Measurements from ENCODE around the gene FBXO28. TPM values are rescaled to one million over a fixed set of nuclear protein-coding genes. Genes with fewer than 3 reads are reported as not detected.

The FBXO28 gene
- polyA plus RNA-seq, 1 donor (not counting 4 experiments of a cell fraction or from before 2014, with no cell fraction given) = 36.5 TPM

DNA sequence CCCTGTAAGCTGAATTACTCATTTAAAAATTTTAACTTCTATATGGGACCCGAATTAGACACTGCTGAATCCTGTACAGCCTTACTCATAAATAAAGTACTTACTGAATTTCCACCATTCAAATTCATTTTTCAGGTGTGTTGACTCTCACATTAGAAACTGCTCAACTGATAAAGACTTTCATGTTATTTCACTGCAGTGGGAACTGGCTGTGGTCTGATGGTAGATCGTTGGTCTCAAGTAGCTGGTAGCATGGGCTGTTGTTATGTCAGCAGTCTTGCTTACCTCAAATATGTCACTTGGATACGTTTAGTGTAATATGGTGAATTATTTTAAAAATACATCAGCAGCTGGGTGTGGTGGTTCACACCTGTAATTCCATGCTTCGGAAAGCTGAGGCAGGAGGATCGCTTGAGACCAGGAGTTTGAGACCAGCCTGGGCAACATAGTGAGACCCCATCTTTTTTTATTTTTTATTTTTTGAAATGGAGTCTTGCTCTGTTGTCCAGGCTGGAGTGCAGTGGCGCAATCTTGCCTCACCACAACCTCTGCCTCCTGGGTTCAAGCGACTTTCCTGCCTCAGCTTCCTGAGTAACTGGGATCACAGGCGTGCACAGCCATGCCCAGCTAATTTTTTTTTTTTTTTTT lies 79.5 kb downstream of the FBXO28 start:
- Histone ChIP-seq H4K20me1 (ENCODE audit: control insufficient read depth, extremely low read depth, insufficient read depth, low read length) (no peaks in the 10 kb centered on the region), H3K9me3 (ENCODE audit: control insufficient read depth, low read depth, low read length) (no peaks in the 10 kb centered on the region), H3K9me1 (ENCODE audit: control insufficient read depth, extremely low read depth, insufficient read depth, low read length) (no peaks in the 10 kb centered on the region), H3K4me3 (ENCODE audit: control insufficient read depth in 2 of 3, extremely low read depth in 1 of 3, insufficient read depth in 2 of 3, low read depth in 1 of 3, low read length in 3 of 3) (no peak overlapping the region), H3K27ac (ENCODE audit: control insufficient read depth, insufficient read depth, low read length) (no peak overlapping the region), H3K27me3 (ENCODE audit: control insufficient read depth, extremely low read depth, insufficient read depth, low read length) (no peaks in the 10 kb centered on the region), H3K9ac (ENCODE audit: control insufficient read depth, extremely low read depth, insufficient read depth, low read length) (no peak overlapping the region), H3K36me3 (ENCODE audit: control insufficient read depth in 2 of 2, extremely low read depth in 1 of 2, insufficient read depth in 2 of 2, low read length in 2 of 2) (peaks cover 9 to 11% of the 10 kb centered on the region in 2 experiments), H3K4me2 (ENCODE audit: control insufficient read depth, extremely low read depth, insufficient read depth, low read depth, low read length) (no peak overlapping the region), H3K4me1 (ENCODE audit: control insufficient read depth, extremely low read depth, insufficient read depth, low read length) (peaks cover 14% of the 10 kb centered on the region), H2AFZ (ENCODE audit: control insufficient read depth, low read length) (no peak overlapping the region), H3K79me2 (ENCODE audit: control insufficient read depth, insufficient read depth, low read length) (peaks cover 25% of the 10 kb centered on the region)
- dilution Hi-C loops (cut with MboI; ENCODE audit: extremely low pct_ligation_motif_present, low sequenced_read_pairs) = no loop called here
- TF ChIP-seq, protein P1, sequence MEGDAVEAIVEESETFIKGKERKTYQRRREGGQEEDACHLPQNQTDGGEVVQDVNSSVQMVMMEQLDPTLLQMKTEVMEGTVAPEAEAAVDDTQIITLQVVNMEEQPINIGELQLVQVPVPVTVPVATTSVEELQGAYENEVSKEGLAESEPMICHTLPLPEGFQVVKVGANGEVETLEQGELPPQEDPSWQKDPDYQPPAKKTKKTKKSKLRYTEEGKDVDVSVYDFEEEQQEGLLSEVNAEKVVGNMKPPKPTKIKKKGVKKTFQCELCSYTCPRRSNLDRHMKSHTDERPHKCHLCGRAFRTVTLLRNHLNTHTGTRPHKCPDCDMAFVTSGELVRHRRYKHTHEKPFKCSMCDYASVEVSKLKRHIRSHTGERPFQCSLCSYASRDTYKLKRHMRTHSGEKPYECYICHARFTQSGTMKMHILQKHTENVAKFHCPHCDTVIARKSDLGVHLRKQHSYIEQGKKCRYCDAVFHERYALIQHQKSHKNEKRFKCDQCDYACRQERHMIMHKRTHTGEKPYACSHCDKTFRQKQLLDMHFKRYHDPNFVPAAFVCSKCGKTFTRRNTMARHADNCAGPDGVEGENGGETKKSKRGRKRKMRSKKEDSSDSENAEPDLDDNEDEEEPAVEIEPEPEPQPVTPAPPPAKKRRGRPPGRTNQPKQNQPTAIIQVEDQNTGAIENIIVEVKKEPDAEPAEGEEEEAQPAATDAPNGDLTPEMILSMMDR (optimal IDR thresholded peaks at IDR 0.05 in 1 of 3, IDR thresholded peaks at IDR 0.05 in 1 of 3, conservative IDR thresholded peaks at IDR 0.05 in 1 of 3; ENCODE audit: extremely low read depth in 1 of 3, insufficient read depth in 2 of 3, low read length in 3 of 3) = no peak
- TF ChIP-seq EZH2 (IDR thresholded peaks at IDR 0.05; ENCODE audit: low read length) = no peak
- DNase-seq (ENCODE audit: low read depth, low spot score) = no peak
- no peak for FAIRE-seq

DNA sequence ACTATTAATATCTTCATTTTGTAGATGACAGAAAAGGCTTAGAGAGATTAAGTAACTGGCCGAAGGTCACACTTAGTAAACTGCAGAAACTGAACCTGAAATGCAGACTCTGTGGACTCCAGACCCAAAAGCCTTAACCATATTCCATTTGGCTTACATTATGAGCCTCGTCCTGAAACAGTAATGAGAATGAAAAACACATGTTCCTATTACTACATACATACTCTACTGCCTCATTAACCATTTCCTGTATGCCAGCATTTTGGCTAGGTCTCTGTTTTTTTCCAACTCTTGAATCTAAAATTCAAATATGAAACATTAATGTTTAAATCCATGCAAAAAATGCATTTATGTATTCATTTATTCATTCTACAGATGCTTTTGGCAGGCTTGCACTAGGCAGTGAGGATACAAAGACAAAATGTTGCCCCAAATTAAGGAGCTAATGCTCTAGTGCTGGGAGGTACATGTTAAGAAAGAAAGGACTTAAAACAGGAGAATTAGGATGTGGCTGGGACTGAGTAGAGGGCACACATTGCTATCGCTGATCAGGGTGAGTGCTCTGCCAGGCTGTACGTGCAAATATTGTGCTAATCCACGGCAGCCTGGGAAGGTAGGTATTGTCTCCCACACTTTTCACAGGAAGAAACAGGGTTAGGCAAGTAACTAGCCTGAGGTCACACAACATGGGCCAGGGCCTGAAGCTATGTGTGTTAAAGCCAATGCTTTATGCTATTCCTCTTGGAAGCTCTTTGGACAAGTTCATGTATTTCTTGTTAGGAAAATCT lies 83.1 kb downstream of the FBXO28 start:
- H3K36me3 ChIP-seq (ENCODE audit: control insufficient read depth in 2 of 2, extremely low read depth in 1 of 2, insufficient read depth in 2 of 2, low read length in 2 of 2) = peaks cover 5 to 7% of the 10 kb centered on the region in 2 experiments
- no peak overlapping the region for H3K9ac ChIP-seq (ENCODE audit: control insufficient read depth, extremely low read depth, insufficient read depth, low read length)
- peak overlapping the region; percentile 25 for H3K4me2 ChIP-seq (ENCODE audit: control insufficient read depth, extremely low read depth, insufficient read depth, low read depth, low read length)
- H4K20me1 ChIP-seq (ENCODE audit: control insufficient read depth, extremely low read depth, insufficient read depth, low read length) = no peaks in the 10 kb centered on the region
- no peaks in the 10 kb centered on the region for H3K9me1 ChIP-seq (ENCODE audit: control insufficient read depth, extremely low read depth, insufficient read depth, low read length)
- H3K27me3 ChIP-seq (ENCODE audit: control insufficient read depth, extremely low read depth, insufficient read depth, low read length) = no peaks in the 10 kb centered on the region
- DNase-seq (ENCODE audit: low read depth, low spot score) (no peak), FAIRE-seq (peak; percentile 49)
- H3K4me3 ChIP-seq (ENCODE audit: control insufficient read depth in 2 of 3, extremely low read depth in 1 of 3, insufficient read depth in 2 of 3, low read depth in 1 of 3, low read length in 3 of 3) = no peak overlapping the region
- peak overlapping the region; percentile 63 for H2AFZ ChIP-seq (ENCODE audit: control insufficient read depth, low read length)
- TF ChIP-seq, protein P1 (optimal IDR thresholded peaks at IDR 0.05 in 1 of 3, IDR thresholded peaks at IDR 0.05 in 1 of 3, conservative IDR thresholded peaks at IDR 0.05 in 1 of 3; ENCODE audit: extremely low read depth in 1 of 3, insufficient read depth in 2 of 3, low read length in 3 of 3) = no peak
- H3K27ac ChIP-seq (ENCODE audit: control insufficient read depth, insufficient read depth, low read length) = peak overlapping the region; percentile 51
- H3K4me1 ChIP-seq (ENCODE audit: control insufficient read depth, extremely low read depth, insufficient read depth, low read length) = peaks cover 26% of the 10 kb centered on the region
- H3K9me3 ChIP-seq (ENCODE audit: control insufficient read depth, low read depth, low read length) = no peaks in the 10 kb centered on the region
- H3K79me2 ChIP-seq (ENCODE audit: control insufficient read depth, insufficient read depth, low read length) = peaks cover 2% of the 10 kb centered on the region
- dilution Hi-C loops (cut with MboI; ENCODE audit: extremely low pct_ligation_motif_present, low sequenced_read_pairs) = no loop called here

Data from keratinocyte (primary cell).